Activated CD8-positive, alpha-beta memory T cell treated with anti-CD3 and anti-CD28 coated beads, Interleukin-2, amount 50 U/mL, for 4 hours (primary cell): Measurements from ENCODE around the gene CHRM4.

Experiments used
- DNase-seq: peaks from one replicate; pipeline ENCODE4 v3.0.0-alpha.2; 2020

CHRM4 gene

GRCh38 chr11:46402957-46403902, 11.7 kb upstream of the CHRM4 start:
- DNase-seq, result no peak

- DNase-seq, result no peak
Measured at GRCh38 chr11:46397526-46397925, 6.0 kb upstream of the CHRM4 start.

- no peak for DNase-seq
Measured at GRCh38 chr11:46393759-46394158, 2.2 kb upstream of the CHRM4 start.

- DNase-seq, result no peak
Measured at GRCh38 chr11:46393231-46393616, 1.6 kb upstream of the CHRM4 start.

GRCh38 chr11:46392421-46393230, 1.1 kb upstream of the CHRM4 start:
- DNase-seq, result peak; percentile 77

GRCh38 chr11:46391186-46391577, 394 bp downstream of the CHRM4 start:
- no peak for DNase-seq

GRCh38 chr11:46390331-46391171, 1.0 kb downstream of the CHRM4 start:
- DNase-seq, result no peak

- DNase-seq, result peak; percentile 46
Measured at GRCh38 chr11:46389450-46390330, 1.9 kb downstream of the CHRM4 start.

- no peak for DNase-seq
Measured at GRCh38 chr11:46388619-46389449, 2.7 kb downstream of the CHRM4 start.

- DNase-seq, result no peak
Measured at GRCh38 chr11:46387919-46388618, 3.5 kb downstream of the CHRM4 start.

GRCh38 chr11:46387456-46387855, 4.1 kb downstream of the CHRM4 start:
- no peak for DNase-seq

- no peak for DNase-seq
Measured at GRCh38 chr11:46386674-46387073, 4.9 kb downstream of the CHRM4 start.

GRCh38 chr11:46386005-46386578, 5.5 kb downstream of the CHRM4 start:
- no peak for DNase-seq

GRCh38 chr11:46385169-46386004, 6.2 kb downstream of the CHRM4 start:
- DNase-seq, result no peak

GRCh38 chr11:46383974-46384701, 7.4 kb downstream of the CHRM4 start:
- DNase-seq, result no peak

- DNase-seq, result no peak
Measured at GRCh38 chr11:46383404-46383758, 8.2 kb downstream of the CHRM4 start.

- no peak for DNase-seq
Measured at GRCh38 chr11:46382646-46383403, 8.8 kb downstream of the CHRM4 start.
